Fibroblast of pulmonary artery (primary cell): ENCODE data around the gene TFDP1.

Source experiments
- DNase-seq: peaks from one replicate; pipeline ENCODE4 v3.0.0-alpha.2; 2010; ENCODE audit warnings: low read depth
- H3K4me3 ChIP-seq: replicated peaks from 2 replicates; pipeline ENCODE4 v1.5.1; 2011; ENCODE audit warnings: low read depth, mild to moderate bottlenecking, control low read depth, low read length, moderate library complexity
- TF ChIP-seq, protein P1 (sequence below): IDR thresholded peaks from 2 replicates; pipeline ENCODE4 v1.5.1; 2011; ENCODE audit warnings: mild to moderate bottlenecking, control low read depth, low read length, inconsistent platforms; ENCODE audit errors: missing control alignments

Gene TFDP1

DNA sequence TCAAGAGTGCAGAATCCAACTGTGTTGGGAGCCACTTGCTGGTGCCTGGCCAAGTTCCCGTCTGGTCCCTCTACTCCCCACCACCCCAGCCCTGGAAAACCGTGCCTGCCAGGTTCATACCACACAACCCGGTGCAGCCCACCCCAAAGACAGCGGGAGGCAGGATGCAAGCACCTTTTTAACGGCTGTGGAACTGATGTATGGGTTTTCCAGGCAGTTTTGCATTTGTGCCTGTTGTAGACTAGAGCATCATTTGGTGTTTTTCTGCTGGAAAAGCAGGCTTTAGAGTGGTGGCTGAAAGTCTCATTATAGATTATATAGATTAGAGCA lies 13.5 kb downstream of the TFDP1 start:
- H3K4me3 ChIP-seq, result no peak overlapping the region
- no peak for DNase-seq
- TF ChIP-seq, protein P1, sequence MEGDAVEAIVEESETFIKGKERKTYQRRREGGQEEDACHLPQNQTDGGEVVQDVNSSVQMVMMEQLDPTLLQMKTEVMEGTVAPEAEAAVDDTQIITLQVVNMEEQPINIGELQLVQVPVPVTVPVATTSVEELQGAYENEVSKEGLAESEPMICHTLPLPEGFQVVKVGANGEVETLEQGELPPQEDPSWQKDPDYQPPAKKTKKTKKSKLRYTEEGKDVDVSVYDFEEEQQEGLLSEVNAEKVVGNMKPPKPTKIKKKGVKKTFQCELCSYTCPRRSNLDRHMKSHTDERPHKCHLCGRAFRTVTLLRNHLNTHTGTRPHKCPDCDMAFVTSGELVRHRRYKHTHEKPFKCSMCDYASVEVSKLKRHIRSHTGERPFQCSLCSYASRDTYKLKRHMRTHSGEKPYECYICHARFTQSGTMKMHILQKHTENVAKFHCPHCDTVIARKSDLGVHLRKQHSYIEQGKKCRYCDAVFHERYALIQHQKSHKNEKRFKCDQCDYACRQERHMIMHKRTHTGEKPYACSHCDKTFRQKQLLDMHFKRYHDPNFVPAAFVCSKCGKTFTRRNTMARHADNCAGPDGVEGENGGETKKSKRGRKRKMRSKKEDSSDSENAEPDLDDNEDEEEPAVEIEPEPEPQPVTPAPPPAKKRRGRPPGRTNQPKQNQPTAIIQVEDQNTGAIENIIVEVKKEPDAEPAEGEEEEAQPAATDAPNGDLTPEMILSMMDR, result no peak

DNA sequence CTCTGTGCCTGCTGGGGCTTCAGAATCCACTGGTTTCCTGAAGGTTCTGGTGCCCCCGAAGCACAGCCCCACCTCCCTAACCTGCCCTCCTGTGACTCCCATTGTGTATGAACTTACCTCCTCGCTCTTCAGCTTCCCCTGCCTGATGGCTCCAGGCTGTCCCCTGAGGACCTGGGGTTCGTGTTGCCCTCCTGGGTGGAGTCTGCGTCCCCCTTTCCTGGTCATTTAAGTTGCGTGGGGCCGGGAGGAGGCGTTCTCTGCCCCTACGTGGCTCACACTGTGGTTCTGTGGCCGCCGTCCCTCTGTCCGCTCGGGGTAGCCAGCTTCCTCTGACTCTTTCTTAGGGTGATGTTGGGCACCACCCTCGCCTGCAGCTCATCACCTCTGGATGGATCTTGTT lies 13.9 kb downstream of the TFDP1 start:
- no peak overlapping the region for H3K4me3 ChIP-seq
- DNase-seq, result no peak
- TF ChIP-seq, protein P1, result no peak

DNA sequence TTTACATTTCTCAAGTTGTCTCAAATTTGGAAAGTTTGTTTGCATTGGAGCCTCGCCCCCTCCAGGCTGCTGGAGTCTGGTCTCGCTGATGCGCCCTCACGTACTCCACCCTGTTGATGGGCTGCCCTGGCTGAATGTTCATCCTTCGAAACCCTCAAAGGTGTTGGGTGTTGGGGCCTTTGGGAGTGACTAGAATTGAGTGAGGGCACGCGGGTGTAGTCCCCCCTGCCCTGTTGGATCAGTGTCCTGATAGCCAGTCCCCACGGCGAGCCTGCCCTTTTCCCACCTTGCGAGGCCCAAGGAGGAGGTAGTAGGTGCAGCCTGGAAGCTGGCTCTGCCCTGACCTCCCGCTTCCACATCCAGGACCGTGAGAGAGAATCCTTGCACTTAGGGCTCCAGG lies 14.8 kb downstream of the TFDP1 start:
- TF ChIP-seq, protein P1, result no peak
- DNase-seq, result no peak
- no peak overlapping the region for H3K4me3 ChIP-seq

DNA sequence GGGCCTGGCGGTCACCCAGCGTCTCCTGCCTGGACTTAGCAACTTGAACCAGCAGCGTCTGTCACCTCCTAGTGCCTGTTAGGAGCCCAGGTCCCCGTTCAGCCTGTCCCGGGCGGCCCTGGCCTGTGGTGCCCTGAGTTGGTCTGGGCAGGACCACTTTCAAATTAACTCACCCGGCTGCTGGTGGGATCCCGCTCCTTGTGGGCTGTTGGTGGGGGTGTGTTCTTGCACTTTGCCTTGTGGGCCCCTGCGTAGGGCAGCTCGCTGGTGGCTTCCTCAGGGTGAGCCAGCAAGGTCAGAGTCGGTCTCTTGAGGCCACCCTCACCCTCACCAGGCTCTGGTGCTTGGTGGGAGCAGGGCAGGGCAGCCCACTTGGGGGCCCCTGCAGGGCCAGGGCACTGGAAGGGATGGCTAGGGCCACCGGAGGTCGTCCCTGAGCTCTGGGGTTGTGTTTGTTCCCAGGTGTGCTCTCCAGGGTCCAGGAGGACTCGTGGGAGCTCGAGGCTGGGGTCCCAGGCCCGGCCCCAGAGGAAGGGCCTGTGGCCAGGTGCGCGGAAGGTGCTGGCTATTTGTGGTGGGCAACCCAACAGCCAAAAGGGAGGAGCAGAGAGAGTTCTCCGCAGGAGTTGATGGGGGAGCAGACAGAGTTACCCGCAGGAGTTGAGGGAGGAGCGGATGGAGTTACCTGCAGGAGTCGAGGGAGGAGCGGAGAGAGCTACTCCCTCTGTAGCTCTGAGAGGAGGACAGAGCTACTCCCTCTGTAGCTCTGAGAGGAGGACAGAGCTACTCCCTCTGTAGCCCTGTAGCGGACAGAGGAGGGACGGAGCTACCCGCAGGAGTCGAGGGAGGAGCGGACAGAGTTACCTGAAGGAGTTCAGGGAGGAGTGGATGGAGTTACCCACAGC lies 16.9 kb downstream of the TFDP1 start:
- H3K4me3 ChIP-seq, result no peak overlapping the region
- DNase-seq, result no peak
- TF ChIP-seq, protein P1, result no peak

DNA sequence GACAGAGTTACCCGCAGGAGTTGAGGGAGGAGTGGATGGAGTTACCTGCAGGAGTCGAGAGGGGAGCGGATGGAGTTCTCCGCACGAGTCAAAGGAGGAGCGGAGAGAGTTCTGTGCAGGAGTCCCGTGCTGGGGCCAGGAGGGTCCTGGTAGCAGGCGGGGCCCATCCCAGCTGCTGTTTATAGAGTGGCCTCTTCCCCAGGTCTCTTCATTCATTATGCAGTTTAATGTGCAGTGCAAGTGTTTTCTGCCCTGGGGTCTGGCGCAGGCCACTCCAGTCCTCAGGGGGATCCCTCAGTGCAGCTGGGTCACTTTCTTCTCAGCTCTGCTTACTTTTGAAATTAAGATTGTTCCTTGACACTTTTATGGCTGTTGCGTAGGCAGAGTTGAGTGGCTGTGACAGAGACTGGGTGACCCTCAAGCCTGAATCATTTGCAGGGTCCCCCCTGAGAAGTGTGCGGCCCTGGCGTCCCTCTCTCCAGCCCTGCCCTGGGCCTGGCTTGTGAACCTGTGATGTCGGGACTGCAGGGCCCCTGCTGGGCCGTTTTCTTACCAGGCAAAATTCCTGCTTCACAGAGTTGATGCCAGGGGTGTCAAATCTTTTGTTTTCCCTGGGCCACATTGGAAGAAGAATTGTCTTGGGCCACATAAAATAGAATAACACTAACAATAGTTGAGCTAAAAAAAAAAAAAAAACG lies 17.9 kb downstream of the TFDP1 start:
- H3K4me3 ChIP-seq, result no peak overlapping the region
- TF ChIP-seq, protein P1, result no peak
- no peak for DNase-seq

DNA sequence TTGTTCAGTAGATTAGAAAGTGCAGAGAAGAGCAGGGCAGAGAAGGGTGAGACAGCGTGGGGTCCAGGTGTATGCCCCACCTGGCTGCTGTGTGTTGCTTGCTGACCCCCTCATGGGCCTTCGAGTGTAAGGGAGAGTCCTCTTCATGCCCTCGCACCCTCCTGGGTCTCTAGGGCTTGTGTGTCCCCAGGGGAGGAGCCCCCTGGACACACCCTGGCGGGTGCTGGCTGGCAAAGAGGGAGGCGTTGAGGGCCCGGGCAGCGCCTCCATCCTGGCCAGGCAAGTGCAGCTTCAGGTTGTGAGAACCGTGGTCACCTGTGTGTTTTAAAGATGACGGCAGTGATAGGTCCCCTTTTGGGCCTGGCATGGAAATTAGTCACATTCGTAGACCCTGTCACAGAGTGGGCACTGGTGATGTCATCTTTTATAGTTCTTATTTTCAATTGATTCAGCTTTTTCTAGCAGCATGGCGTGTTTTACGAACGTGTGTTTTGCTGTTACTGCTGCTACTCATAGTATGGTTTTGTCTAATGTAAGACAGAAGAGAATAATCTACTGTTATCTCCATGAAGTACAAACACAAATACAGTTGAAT lies 18.7 kb downstream of the TFDP1 start:
- no peak for DNase-seq
- TF ChIP-seq, protein P1, result no peak
- no peak overlapping the region for H3K4me3 ChIP-seq
